HepG2 (cell line): Measurements from ENCODE around the gene ZNF629. TPM values are rescaled to one million over a fixed set of nuclear protein-coding genes. Genes with fewer than 3 reads are reported as not detected.

Experiments
- AHR ChIP-seq: IDR thresholded peaks from 2 replicates; pipeline ENCODE4 v1.6.1; 2018; ENCODE audit warnings: missing genetic modification reagents, missing compliant biosample characterization
- ASH2L ChIP-seq: fragments of 300-600, 200-600 bp; sonication (generic); IDR thresholded peaks from 2 replicates; pipeline ENCODE4 v1.7.0; 2017; ENCODE audit warnings: low read depth, mild to moderate bottlenecking, moderate library complexity, mixed read lengths, low read length; ENCODE audit not compliant: insufficient read length
- BORCS8-MEF2B ChIP-seq: sonication (generic); formaldehyde crosslinking; IDR thresholded peaks from 2 replicates; pipeline ENCODE4 v1.8.0; 2022; ENCODE audit warnings: mild to moderate bottlenecking, missing genetic modification reagents
- CBX2 ChIP-seq, 2 experiments: fragments of 200-600 bp in 1 of 2; sonication (generic); formaldehyde crosslinking in 1 of 2; IDR thresholded peaks; 2 replicates each; pipeline versions ENCODE4 v1.7.0 to v1.8.1; 2018 to 2022; ENCODE audit warnings: low read depth in 2 of 2, low read length in 1 of 2, mild to moderate bottlenecking in 1 of 2, missing genetic modification reagents in 1 of 2
- GATAD2A ChIP-seq: IDR thresholded peaks from 2 replicates; pipeline ENCODE4 v1.6.1; 2016
- JUND ChIP-seq: sonication (generic); formaldehyde crosslinking; IDR thresholded peaks from 2 replicates; pipeline ENCODE4 v1.8.0; 2022; ENCODE audit warnings: mild to moderate bottlenecking, missing genetic modification reagents
- KLF15 ChIP-seq: sonication (generic); formaldehyde crosslinking; IDR thresholded peaks from 2 replicates; pipeline ENCODE4 v1.8.1; 2023; ENCODE audit warnings: borderline replicate concordance, mild to moderate bottlenecking, inconsistent platforms, missing genetic modification reagents, mixed read lengths
- NFRKB ChIP-seq: fragments of 450-650 bp; IDR thresholded peaks from 2 replicates; pipeline ENCODE4 v1.6.1; 2017
- NR2F1 ChIP-seq, 2 experiments: fragments of 450-650 bp in 1 of 2; formaldehyde crosslinking in 1 of 2; IDR thresholded peaks; 2 replicates each; pipeline versions ENCODE4 v1.5.0 to v1.6.1; 2016 to 2020; ENCODE audit warnings: mild to moderate bottlenecking in 1 of 2, missing compliant biosample characterization in 1 of 2, missing genetic modification reagents in 1 of 2, moderate library complexity in 1 of 2
- RCOR2 ChIP-seq: IDR thresholded peaks from 2 replicates; pipeline ENCODE4 v1.6.1; 2016; ENCODE audit warnings: missing biosample characterization, missing genetic modification reagents
- REL ChIP-seq: sonication (generic); formaldehyde crosslinking; conservative IDR thresholded peaks from 2 replicates; pipeline ENCODE4 v1.8.0; 2022; ENCODE audit warnings: mild to moderate bottlenecking, missing genetic modification reagents, moderate library complexity
- STAG1 ChIP-seq: sonication (generic); formaldehyde crosslinking; IDR thresholded peaks from 2 replicates; pipeline ENCODE4 v1.4.0; 2020; ENCODE audit warnings: missing genetic modification reagents
- ZBTB33 ChIP-seq: sonication (generic); formaldehyde crosslinking; IDR thresholded peaks from 2 replicates; pipeline ENCODE4 v1.4.0; 2020; ENCODE audit warnings: missing genetic modification reagents
- ZNF280D ChIP-seq: sonication (generic); formaldehyde crosslinking; IDR thresholded peaks from 2 replicates; pipeline ENCODE4 v1.5.1; 2020; ENCODE audit warnings: mild to moderate bottlenecking, missing genetic modification reagents
- ZNF512 ChIP-seq: sonication (generic); formaldehyde crosslinking; IDR thresholded peaks from 2 replicates; pipeline ENCODE4 v1.4.0; 2020; ENCODE audit warnings: mild to moderate bottlenecking, missing genetic modification reagents
- ZNF574 ChIP-seq: sonication (generic); formaldehyde crosslinking; IDR thresholded peaks from 2 replicates; pipeline ENCODE4 v1.4.0; 2020; ENCODE audit warnings: missing genetic modification reagents
- ZNF576 ChIP-seq: sonication (generic); formaldehyde crosslinking; IDR thresholded peaks from 2 replicates; pipeline ENCODE4 v1.4.0; 2020; ENCODE audit warnings: mild to moderate bottlenecking, missing genetic modification reagents
- ZNF7 ChIP-seq: IDR thresholded peaks from 2 replicates; pipeline ENCODE4 v1.6.1; 2016; ENCODE audit warnings: missing biosample characterization, missing genetic modification reagents
- ZNF839 ChIP-seq: sonication (generic); formaldehyde crosslinking; IDR thresholded peaks from 2 replicates; pipeline ENCODE4 v1.4.0; 2020; ENCODE audit warnings: missing genetic modification reagents, mild to moderate bottlenecking, borderline replicate concordance
- polyA plus RNA-seq, 8 experiments: library from polyadenylated mRNA; depleted of rRNA in 3 of 8; stranded (reverse) in 7 of 8; unstranded in 1 of 8; fragments of >200 nt; fragmentation: Illumina TruSeq in 4 of 8; extraction: Trizol in 4 of 8; gene quantifications; 2 replicates each; pipeline versions ENCODE4 v1.2.1 to v1.2.3, GENCODE V29; 2011 to 2016; ENCODE audit warnings: low read depth in 4 of 8, missing spikeins in 1 of 8, mixed read lengths in 1 of 8; ENCODE audit not compliant: insufficient read depth in 1 of 8
- total RNA-seq, 5 experiments: library from RNA; depleted of rRNA; stranded (reverse); fragments of >200 nt; fragmentation: Illumina TruSeq; extraction: Trizol; gene quantifications; 2 replicates each; pipeline ENCODE4 v1.2.3, GENCODE V29; 2016; ENCODE audit warnings: low read depth in 1 of 5

ZNF629 gene
- total and polyA plus RNA-seq, 2 of the 13 experiments (the other 11 are each of a cell fraction or from before 2014, with no cell fraction given) = 6.1 to 16.5 TPM

GRCh38 chr16:30786936-30787612, at the start of gene ZNF629 (continued):
- TF ChIP-seq BORCS8-MEF2B = peak; percentile 79; the same call in 1 of the 2 replicates
- TF ChIP-seq ASH2L = peak; percentile 69
- TF ChIP-seq CBX2 (IDR thresholded peaks at IDR 0.05; ENCODE audit: low read depth, low read length) = no peak
- TF ChIP-seq CBX2 (CRISPR knock-in tag; IDR thresholded peaks at IDR 0.05; ENCODE audit: low read depth) = no peak
- peak; percentile 20; the same call in 1 of the 2 replicates for TF ChIP-seq STAG1 (CRISPR knock-in tag)
- peak; percentile 82; the same call in 1 of the 2 replicates for TF ChIP-seq REL (CRISPR knock-in tag)
- TF ChIP-seq ZNF280D (CRISPR knock-in tag) = peak; percentile 65; the same call in 1 of the 2 replicates
- TF ChIP-seq ZBTB33 (CRISPR knock-in tag) = peak; percentile 74; the same call in 1 of the 2 replicates
- TF ChIP-seq RCOR2 (CRISPR knock-in tag) = no peak
- 0 out of 2 replicates have a peak, but pooled peaks have one; percentile 31 for TF ChIP-seq ZNF576 (CRISPR knock-in tag)
- TF ChIP-seq JUND (CRISPR knock-in tag) = peak; percentile 64; the same call in 1 of the 2 replicates
- no peak for TF ChIP-seq NFRKB
- 0 out of 2 replicates have a peak, but pooled peaks have one; percentile 53 for TF ChIP-seq AHR
- peak; percentile 15; the same call in 1 of the 2 replicates for TF ChIP-seq ZNF839
- peak; percentile 84 for TF ChIP-seq GATAD2A (CRISPR knock-in tag)
- TF ChIP-seq ZNF7 = no peak
- TF ChIP-seq ZNF574 (CRISPR knock-in tag) = peak; percentile 99
- no peak for TF ChIP-seq ZNF512
- 0 out of 4 replicates have a peak, but pooled peaks of 1 of the 2 experiments have one; percentile 13 for TF ChIP-seq NR2F1 (CRISPR knock-in tag; IDR thresholded peaks at IDR 0.05)
- peak; percentile 48; the same call in 1 of the 2 replicates for TF ChIP-seq KLF15
